Skin of body (tissue), 2 donors: ENCODE results near the gene GPX3. TPM values are rescaled to one million over a fixed set of nuclear protein-coding genes. Genes with fewer than 3 reads are reported as not detected.

ENCODE experiments used
- DNase-seq: peaks from one replicate; lab custom pipeline; 2025; lab: John Stamatoyannopoulos, UW
- total RNA-seq: library from RNA; depleted of rRNA; stranded (reverse); fragments of >200 nt; gene quantifications from one replicate; pipeline ENCODE4 v1.2.3, GENCODE V29; 2014

The GPX3 gene
- total RNA-seq, 1 donor from 2014 or later: 31.1 TPM

DNA sequence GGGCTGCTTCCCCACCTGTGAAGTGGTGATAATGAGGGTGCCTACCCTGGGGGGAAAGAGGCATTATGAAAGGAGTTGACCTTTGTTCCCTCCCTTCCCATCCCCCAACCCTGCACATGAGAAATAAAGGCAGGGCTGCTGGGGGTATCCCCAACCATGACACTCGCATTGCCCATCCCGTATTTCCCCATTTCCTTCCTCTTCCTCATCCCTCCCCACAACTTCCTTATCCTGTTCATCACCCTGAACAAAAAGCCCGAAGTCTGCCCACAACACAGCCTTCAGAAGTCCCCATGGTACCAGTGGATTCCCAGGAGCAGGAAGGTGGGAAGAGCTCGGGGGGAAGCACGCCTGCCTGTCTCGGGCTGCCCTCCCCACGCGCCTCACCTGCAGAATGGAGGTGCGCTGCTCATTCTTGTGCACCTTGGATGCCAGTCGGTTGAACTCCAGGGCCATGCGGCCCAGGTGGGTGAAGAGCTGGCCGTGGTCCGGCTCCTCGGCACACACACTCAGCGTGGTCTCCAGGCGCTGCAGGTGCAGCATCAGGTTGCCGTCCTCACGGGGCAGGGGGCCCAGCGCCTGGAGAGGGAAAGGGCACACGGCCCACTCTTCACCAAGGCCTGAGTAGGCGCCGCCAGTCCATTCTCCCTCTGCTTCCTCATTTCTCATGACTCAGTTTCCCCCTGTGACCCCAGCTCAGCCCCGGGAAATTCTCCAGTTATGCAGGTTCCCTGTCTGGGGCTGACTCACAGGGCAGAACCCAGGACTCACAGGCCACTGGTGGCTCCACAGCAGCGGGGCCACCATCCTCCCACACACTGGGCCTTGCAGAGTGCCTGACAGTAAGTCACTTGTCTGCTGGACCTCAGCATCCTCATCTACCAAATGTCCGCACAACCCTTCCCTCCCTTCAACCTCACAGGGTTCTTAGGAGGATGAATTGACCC, 36.3 kb downstream of the GPX3 start:
- no peak for DNase-seq

DNA sequence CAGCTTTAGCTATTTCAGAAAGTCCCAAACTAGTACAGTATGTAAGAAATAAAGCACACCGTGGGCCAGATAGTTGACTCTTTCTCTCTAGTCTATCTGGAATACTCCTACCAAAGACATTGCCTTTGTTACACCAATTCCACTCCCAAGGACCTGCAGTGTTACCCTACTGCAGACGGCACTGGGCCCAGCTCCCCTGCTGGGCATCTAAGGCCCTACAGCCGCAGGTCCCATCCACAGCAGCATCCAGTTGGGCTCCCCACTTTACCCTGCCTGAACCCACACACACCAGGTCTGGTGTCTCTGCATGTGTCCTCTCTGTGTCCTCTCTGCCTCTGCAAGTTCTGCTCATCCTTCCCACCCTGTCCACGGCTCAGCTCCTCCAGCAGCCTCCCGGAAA, 37.9 kb downstream of the GPX3 start:
- DNase-seq: no peak

DNA sequence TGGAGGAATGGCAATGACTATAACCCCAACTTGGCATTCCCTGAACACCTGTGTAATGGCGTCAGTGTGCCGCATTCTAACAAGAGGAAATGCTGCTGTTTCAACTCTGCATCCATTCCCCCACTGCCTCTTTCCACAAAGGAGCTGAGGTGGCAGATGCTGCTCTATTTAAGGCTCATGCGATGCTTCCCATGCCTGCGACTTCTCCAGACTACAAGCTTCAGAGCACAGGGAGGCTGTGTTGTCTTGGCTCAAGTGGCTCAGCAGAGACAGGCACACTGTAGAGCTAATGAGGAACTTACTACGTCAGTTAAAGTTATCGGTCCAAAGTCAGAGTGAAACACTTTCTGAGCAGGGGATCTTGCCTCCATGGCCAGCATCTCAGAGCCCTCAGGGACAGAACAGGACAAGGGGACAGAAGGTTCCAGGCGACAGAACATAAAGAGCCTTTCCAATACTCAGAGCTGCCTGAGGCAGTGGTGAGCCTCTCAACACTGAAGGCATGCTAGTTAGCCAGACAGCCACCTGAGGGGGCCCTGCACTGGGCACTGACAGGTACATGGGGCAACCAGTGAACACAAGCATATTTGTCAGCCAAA, 38.6 kb downstream of the GPX3 start:
- no peak for DNase-seq

DNA sequence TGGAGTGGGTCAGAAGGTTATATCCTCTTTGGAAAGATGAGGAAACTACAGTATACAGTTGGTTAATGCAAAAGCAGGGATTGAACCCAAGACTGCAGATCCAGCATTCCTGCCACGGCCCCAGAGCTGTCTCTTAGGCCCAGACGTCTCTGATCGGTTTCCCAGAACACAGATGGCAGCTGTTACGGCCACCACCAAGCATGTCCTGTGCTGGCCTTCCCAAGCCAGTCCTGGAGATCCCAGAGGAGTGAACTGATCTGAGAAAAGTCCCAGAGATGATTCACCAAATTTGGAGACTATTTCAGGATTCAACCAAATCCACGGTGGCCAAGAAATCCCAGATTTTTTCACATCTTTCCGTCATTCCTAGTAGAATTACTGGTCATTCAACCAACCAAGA, 40.4 kb downstream of the GPX3 start:
- DNase-seq: no peak

DNA sequence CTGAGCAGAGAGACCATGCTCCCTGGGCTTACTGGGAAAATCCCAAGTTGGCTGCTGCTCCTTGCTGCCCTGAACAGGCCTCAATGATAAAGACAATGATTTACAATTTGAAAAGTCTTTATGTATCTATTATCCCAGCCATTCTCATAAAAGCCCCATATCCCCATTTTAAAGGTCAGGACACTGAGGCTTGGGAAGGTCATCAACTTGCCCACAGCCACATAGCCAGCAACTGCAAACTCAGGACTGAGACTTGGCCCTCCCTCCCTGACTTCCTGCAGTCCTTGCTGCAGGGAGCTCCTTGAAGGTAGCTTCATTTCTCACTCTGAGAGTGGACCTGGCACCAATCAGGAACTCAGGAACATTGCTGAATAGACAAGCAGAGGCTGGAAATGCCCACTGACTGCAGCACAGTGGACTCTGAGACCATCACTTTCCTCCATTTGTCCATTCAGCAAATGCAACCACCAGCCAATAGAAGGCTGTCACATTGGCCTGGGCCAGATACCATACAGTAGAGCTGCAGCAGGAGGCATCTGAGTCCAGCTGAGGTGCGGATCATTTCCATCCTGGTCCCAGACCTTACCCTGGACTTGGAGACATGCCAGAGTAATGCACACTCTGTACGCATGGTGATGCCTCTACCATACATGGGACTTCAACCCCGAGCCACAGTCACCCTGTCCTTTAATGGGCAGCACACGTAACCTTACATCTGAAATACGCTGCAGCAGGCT, 42.2 kb downstream of the GPX3 start:
- no peak for DNase-seq

DNA sequence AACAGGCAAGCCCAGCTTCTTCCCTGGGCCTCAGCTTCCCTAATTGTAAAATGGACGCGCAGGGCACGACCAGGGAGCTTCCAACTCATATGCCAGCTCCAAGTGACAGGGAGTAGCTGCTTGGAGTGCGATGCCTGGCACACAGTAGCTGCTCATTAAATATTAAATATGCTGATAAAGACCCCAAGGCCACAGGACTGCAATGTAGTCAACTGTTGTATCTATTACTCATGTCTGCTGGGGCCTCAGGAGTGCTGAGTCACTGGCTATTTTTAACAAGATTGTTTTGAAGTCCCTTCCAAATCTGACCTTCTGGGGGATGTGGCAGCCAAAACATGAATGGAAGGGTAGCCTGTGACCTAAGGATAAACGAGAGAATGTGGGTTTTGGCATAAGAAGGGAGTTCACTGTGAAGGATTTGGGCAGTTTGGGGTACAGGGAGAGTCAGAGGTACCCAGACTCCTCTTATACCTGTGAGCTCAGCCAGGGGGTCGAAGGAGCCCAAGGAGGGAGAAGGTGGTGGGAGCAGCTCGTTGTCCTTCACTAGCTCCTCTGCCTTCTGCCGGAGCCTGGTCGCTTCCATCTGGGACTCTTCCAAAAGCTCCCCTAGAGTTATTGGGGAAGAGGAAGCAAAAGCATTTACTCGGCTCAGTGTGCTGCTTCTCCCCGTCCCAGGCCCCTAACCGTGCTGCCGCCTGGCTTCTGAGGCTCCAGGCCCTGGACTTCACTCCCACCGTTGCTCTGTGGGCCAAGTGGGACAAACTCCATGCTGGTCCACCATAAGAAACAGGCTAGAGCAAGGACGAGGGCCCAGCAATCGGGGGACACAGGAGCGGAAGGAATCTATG, 43.0 kb downstream of the GPX3 start:
- no peak for DNase-seq

DNA sequence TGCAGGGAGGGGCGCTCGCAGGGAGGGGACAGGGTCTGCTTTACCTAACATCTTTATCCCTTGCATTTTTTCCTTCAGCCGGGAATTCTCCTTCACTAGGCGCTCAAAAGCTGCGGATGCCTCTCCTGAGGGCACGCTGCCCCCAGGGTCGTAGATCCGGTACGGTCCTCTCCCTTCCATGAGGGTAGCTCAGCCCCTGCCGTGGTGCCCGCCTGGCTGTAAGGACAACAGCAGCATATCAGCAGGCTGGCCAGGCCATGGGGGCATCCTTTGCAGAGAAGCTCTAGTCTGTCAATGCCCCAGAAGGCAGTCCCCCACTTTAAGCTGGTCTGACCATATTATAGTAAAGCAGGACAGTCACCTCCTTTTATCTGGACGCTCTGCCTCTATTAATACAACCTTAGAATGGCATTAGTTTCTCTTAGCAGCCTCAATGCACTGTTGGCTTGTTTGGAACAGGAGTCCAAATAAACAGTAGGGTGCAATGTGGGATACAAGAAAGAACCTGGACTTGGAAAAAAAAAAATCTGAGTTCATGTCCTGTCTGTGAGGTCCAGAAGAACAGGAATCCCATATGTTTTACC, 44.6 kb downstream of the GPX3 start:
- DNase-seq: no peak

DNA sequence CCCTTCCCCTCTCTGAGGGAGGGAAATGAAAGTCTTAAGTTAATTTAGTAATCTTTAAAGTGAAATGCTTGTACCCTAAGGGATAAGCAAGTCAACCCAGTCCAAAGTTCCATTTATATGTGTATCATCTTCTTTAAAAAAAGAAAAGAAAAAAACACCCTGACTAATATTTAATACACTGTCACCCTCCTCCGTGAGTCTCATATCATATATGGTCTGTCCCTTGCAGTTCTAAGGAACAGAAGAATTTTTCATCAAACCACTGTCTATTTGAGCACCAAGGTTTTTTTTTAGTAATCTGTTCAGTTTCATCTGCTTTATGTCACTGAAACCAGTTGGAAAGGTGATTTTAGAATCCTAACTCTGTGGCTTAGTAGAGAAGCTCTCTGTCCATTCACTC, 45.2 kb downstream of the GPX3 start:
- DNase-seq: no peak

DNA sequence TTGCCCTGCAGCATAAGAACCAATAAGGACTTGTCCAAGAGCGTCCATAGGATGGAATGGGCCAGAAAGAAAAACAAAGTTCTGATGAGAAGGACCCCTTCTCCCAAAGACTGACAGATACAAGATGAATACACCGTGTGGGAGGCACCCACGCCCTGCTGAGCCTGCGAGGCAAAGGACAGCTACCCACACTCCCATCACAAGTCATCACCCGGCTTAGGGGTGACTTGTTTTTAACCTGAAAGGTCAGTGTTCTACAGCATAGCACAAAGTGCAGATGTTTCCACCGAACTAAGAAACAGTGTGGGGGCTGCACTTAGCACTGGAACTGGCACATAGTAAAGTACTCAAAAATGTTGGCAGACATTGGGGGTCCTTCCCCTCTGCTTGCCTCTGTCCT, 46.5 kb downstream of the GPX3 start:
- DNase-seq: no peak

DNA sequence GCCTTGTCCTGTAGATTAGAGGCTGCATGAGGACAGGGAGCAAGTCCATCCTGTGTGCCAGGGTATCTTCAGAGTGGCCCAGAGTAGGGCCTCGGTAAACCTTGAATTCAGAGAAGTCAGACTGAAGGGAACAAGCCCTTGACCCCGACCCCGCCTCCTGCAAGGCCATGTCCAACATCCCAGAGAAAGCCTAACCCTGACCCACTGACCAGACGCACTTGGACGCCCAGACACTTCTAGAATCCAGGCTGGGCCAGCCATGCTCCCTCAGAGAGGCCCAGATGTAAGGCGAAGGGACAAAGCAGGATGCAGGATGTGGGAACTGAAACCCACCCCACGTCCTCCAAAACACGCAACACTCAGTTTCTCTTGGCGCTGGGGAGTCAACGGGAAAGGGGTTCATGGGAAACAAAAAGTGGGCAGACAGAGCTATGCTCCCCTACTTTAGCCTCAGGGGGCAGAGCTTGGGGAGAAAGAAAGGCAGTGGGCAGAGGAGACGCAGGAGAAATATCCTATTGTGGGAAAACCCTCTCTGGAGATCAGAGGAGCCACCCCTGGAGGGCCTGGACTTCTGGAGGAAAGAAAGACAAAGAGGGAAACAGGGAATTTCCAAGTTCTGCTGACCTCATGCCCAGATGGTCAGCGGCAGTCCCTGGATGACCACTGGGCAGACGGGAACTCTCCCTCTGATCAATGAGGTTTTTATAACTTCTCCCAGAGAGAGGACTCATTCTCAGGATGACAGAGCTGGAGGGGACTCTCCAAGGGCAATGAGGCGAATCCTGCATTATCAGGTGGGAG, 47.4 kb downstream of the GPX3 start:
- no peak for DNase-seq

DNA sequence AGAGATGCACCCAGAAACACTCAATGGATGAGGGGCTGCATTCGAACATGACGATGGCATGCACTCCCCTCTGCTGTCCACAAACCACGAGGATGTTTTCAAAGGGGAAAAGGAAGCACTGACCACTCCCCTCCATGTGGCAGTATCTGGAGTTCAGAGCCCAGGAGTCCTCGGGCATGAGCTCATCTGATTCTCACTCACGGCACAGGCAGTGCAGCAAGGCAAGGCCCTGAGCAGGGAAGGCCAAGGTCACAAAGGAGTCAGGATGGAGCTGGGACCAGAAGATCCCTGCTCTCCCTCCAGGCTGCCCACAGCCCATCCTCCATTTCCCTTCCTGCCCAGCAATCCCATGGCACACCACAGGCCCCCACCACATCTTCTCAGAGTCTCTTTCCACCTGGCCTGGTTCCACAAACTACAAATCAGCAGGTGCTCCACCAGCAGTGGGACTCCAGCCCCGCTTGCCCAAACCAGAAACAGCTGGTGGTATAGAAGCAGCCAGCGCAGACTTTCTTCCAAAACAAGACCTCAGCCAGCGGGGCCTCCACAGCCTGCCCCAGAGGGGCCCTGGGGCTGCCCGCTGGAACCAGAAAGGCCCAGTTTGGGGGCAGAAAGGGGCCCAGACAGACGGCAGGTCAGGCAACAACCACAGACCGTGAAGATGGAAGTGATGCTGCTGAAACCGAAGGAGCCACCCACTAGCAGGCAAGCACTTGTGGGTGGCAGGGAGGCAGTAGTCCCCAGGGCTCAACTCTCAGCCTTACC, 48.2 kb downstream of the GPX3 start:
- no peak for DNase-seq

DNA sequence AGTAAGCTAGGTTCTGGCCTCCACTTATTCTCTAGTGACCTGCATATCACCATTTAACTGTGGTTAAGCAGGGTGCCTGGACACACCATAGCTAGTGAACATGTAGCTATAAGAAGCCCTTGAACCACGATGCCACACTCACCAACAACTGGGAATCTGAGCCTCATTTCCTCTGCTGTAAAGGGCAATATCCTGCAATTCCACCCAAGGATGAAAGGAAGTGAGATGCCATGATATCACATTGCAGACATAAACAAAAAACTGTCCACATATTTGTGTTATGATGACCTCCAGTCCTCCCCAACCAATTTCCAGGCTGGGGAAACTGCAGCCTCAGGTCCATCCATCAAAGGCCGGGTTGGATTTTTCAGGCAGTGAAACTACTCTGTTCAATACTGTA, 50.1 kb downstream of the GPX3 start:
- no peak for DNase-seq

DNA sequence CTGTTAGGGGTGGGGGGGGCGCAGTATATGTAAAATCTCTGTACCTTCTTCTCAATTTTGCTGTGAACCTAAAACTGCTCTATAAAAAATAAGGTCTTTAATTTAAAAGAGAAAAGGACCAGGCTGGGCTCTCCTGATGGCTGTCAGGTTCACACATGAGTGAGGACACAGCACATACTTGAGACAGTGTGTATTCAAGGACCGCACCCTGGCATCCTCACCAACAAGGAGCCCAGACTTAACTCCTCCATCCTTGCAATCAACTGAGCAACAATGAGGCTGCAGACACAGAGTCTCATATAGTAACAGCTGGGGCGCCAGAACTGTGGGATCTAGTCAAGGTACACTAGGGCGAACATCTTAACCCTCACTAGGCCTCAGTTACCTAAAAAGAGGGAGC, 50.6 kb downstream of the GPX3 start:
- no peak for DNase-seq

DNA sequence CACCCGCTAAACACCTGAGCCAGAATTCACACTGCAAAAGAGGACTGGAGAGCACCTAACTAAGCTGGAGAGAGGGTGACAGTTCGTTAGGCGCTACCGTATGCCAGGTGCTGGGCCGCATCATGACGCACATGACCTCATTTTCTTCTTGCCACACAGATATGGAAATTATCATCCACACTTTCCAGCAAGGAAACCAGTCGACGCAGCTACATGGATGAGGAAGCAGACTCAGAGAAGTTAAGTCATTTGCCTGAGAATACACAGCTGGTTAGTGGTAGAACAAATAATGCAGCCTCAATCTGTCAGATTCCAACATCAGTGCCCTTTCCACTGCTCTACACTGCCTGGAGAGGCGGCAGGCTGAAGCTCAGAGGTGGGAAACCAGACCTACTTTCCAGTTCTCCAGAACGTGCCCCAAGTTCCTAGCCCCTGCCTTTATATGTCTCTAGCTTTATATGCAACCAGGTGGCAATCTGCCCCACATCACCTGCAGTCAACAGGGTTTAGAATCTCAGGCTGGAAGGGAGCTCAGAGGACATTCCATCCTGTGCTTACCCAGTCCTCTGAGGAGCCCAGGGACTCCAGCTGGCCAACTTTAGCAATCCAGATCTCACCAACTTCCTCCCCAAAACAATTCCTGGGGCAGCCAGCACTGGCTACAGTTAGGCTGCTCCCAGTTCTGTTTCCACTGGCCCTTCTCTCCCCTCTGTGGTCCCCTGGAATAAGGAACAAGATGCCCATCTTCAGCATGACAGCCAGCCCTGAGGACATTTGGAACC, 51.6 kb downstream of the GPX3 start:
- DNase-seq: no peak

DNA sequence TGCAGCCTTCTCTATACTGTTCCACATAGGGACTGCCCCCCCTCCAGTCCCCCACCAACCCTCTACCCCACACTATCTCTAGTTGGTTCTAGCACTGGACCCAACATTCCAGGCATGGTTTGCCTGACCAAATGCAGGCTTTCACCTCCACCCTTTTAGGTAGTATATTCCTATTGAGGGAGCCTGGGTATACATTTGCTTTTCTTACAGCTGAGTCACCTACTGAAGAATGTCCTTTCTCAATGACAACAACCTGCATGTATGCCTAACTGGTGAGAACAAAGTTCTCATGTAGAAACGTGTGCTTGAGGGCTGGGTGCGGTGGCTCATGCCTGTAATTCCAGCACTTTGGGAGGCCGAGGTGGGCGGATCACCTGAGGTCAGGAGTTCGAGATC, 52.2 kb downstream of the GPX3 start:
- DNase-seq: no peak

DNA sequence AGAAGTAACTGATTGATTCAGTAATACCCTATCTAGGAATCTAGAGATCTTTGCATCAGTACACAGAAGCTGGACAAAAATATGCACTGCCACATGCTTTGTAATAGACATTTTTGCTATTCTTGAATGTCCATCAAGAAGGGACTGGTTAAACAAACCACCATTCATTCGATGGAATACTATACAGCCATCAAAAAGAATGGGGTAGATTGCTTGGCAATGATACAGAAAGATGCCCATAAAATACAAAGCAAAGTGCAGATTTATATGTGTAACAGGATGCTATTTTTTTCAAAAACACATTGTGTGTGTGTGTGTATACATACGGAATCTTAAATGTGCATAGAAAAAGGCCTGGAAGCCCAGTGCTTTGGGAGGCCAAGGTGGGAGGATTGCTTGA, 52.9 kb downstream of the GPX3 start:
- DNase-seq: no peak

DNA sequence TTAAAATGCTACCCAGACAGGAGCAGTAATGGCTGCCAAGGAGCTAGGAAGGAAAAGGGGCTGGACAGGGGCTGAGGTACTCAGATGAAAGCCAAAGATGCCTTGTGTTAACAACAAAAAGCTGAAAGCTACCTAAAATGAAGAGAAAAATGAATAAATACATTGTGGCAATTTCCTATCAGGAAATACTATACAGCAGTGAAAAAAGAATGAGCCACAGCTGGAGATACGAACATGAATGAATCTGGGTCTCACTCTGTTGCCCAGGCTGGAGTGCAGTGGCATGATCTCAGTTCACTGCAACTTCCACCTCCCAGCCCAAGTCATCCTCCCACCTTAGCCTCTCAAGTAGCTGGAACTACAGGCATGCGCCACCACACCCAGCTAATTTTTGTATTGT, 54.2 kb downstream of the GPX3 start:
- DNase-seq: no peak

DNA sequence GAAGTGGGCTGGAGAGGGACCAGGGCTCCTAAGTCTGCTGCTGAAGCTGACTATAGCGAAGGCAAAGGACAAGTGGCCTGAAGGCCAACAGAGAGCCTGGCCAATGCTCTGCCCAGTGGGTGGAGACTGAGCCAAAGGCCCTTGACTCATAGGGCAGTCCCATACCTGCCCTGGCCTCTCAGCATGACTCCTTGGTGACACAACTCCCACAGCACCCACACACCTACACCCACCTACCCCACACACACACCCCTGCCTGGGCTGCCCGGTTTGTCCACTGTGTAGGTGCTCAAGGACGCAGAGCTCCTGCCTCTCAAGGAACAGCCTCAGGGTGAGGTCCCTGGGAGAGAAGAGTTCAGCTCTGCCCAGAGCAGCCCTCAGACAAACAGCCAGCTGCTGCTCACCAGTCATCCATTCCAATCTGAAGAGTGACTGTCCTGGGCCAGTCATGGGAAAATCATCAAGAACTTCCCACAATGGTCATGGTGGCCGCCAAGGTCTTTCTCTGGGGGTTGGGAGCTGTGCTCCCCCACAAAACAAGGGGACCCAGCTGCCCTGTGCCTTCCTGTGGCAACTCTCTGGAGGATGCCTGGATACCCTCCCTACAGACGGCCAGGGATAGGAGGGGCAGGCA, 55.4 kb downstream of the GPX3 start:
- no peak for DNase-seq
